ENCODE results near the gene HCRTR2.

DNA sequence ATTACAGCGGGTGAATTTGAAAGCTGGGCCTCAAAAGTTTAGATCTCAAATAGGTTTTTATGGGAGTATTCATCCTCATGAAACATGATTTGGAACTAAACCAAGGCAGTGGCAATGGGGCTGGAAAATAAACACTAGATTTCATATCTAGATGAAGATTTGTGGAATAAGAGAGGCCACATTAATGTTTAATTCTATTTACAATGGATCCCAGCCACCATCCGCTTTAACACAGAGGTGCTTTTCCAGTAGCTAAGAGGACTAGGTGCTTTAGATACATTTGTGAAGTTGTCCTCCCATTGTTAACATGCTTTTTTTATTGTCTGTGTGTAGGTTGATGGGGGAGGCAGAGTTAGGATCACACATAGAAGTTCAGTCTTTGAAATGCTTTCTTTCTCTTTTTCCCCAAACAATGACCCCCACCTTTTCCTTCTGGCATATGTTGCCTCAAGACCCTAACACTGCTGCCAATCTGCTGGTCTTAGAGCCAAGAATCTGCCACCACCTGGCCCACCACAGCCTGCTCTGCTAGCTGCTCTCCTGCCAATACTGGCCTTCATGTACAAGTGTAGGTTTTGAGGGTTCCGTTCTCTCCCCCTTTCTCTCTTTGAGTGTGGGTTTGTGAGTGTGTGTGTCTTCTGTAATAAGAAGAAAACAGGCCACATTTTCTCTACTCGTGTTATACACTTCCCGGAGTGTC, 125.1 kb downstream of the HCRTR2 start:
- TF ChIP-seq CTCF (IDR thresholded peaks at IDR 0.05; ENCODE audit: low read depth, low read length, poor library complexity, severe bottlenecking) (no peak), EZH2phosphoT487 (IDR thresholded peaks at IDR 0.05; ENCODE audit: borderline replicate concordance, low read length) (no peak)
